GM12864 (cell line): ENCODE data around the gene EFHC1.

ENCODE experiments used
- DNase-seq: peaks from one replicate; pipeline ENCODE4 v3.0.0-alpha.2; 2011; ENCODE audit warnings: low read depth
- H3K4me3 ChIP-seq: 2 replicates; pipeline ENCODE4 v1.5.1; 2011; ENCODE audit warnings: mild to moderate bottlenecking, low read depth, low read length, control low read depth
- CTCF ChIP-seq: IDR thresholded peaks from 2 replicates; pipeline ENCODE4 v1.5.1; 2011; ENCODE audit warnings: low read depth, mild to moderate bottlenecking, moderate library complexity, low read length, control low read depth, inconsistent platforms; ENCODE audit errors: missing control alignments

The EFHC1 gene, protein sequence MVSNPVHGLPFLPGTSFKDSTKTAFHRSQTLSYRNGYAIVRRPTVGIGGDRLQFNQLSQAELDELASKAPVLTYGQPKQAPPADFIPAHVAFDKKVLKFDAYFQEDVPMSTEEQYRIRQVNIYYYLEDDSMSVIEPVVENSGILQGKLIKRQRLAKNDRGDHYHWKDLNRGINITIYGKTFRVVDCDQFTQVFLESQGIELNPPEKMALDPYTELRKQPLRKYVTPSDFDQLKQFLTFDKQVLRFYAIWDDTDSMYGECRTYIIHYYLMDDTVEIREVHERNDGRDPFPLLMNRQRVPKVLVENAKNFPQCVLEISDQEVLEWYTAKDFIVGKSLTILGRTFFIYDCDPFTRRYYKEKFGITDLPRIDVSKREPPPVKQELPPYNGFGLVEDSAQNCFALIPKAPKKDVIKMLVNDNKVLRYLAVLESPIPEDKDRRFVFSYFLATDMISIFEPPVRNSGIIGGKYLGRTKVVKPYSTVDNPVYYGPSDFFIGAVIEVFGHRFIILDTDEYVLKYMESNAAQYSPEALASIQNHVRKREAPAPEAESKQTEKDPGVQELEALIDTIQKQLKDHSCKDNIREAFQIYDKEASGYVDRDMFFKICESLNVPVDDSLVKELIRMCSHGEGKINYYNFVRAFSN

GRCh38 chr6:52419809-52420667, at the start of gene EFHC1:
Gene EFHC1, plus strand, starts transcription at chr6:52420342. Its CDS starts 69 bp downstream, at chr6:52420411.
- no peak for TF ChIP-seq CTCF
- H3K4me3 ChIP-seq: peak within 1 kb of the TSS; percentile 65
- DNase-seq: peak; percentile 93

- no peak overlapping the region for H3K4me3 ChIP-seq
- TF ChIP-seq CTCF: no peak
- no peak for DNase-seq
Measured at GRCh38 chr6:52371656-52372191, 48.4 kb upstream of the EFHC1 start.

GRCh38 chr6:52373151-52373690, 46.9 kb upstream of the EFHC1 start:
- no peak for TF ChIP-seq CTCF
- DNase-seq: no peak
- no peak overlapping the region for H3K4me3 ChIP-seq

DNA sequence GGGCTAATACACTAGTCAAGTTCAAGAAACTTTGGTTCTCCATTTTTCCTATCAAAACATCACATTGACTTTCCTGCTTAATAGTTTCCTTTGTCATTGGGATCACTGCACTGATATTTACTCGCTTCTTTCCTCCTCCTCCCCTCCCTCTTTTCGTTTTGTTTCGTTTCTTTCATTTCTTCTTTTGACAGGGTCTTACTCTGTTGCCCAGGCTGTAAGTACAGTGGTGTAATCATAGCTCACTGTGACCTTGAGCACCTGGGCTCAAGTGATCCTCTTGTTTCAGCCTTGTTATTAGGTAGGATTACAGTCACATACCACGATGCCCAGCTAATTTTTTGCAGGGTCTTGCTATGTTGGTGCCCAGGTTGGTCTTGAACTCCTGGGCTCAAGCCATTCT, 45.9 kb upstream of the EFHC1 start:
- no peak for TF ChIP-seq CTCF
- no peak for DNase-seq
- H3K4me3 ChIP-seq: no peak overlapping the region

DNA sequence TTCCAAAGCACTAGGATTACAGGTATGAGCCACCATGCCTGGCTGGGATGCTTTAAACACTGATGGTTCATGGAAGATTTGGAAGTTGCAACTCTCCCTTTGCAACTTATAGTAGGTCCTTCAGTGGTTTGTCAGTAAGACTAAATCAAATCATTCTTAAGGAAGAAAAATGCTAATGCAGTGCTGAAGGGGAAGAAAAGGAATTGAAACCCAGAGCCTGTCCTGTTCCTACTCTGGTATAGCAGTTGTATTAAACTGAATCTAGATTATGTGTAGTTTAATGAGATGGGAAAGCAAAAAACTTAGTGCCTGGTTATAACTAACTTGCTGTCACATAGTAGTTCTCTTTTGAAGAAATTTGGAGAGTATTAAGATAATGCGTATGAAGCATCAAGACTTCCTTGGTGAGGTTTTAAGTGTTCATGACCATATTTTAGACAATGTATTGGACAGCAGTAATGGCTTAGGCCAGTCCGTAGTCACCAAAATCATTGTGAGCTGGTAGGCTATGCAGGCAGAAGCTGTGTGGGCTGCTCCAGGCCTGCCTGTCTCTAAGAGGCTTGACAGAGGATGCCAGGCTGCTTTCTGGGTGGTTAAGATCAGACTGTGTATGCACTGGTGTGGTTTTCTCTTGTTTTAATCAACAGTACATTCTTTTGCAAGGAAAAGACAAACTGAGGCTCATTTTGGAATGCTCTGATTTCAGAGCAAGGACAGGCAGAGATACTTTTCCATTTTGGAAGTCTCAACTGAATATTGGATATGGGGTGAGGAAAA, 44.2 kb upstream of the EFHC1 start:
- no peak for TF ChIP-seq CTCF
- no peak for DNase-seq
- no peak overlapping the region for H3K4me3 ChIP-seq

DNA sequence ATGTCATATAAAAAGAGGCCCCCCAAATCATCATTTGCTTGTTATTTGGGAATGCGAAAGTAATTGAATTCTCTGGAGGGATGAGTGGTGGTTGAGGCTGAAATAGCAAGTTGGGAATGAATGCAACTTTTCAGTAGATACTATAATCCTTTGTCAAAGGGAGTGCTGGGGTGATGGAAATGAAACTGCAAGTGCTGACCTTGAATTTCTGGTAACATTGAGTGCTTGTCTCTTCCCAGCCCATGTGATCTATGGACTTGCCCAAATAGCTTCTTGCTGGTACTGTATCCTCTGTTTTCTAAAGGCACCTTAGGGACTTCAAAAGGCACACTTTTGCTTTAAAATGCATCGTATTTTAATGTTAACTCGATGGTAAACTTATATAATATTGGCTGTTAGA, 43.4 kb upstream of the EFHC1 start:
- DNase-seq: no peak
- TF ChIP-seq CTCF: no peak
- no peak overlapping the region for H3K4me3 ChIP-seq
